VCaP (cell line): Measurements from ENCODE around the gene FMO2.

Source experiments
- H3K27ac ChIP-seq: fragments of 450-650 bp; 2 replicates; pipeline ENCODE4 v1.5.1; 2017
- CTCF ChIP-seq: fragments of 450-650 bp; conservative IDR thresholded peaks from 2 replicates; pipeline ENCODE4 v1.5.1; 2017; ENCODE audit warnings: mild to moderate bottlenecking, moderate library complexity

The FMO2 gene

GRCh38 chr1:171243878-171244277, 58.8 kb downstream of the FMO2 start:
- no peak for TF ChIP-seq CTCF
- no peak overlapping the region for H3K27ac ChIP-seq

GRCh38 chr1:171245458-171246064, 60.5 kb downstream of the FMO2 start:
- peak; percentile 84 for TF ChIP-seq CTCF
- H3K27ac ChIP-seq: no peak overlapping the region

GRCh38 chr1:171247501-171247900, 62.4 kb downstream of the FMO2 start:
- H3K27ac ChIP-seq: no peak overlapping the region
- no peak for TF ChIP-seq CTCF

GRCh38 chr1:171248302-171248701, 63.2 kb downstream of the FMO2 start, which contains the start of gene FMO1:
TSS of gene FMO1 (plus strand) at chr1:171248494. CDS start at chr1:171258088, 9,594 bp downstream.
- H3K27ac ChIP-seq: no peak within 1 kb of the TSS
- no peak for TF ChIP-seq CTCF

- TF ChIP-seq CTCF: no peak
- H3K27ac ChIP-seq: no peak overlapping the region
Measured at GRCh38 chr1:171248841-171249240, 63.7 kb downstream of the FMO2 start.

GRCh38 chr1:171250263-171250662, 65.2 kb downstream of the FMO2 start:
- no peak for TF ChIP-seq CTCF
- H3K27ac ChIP-seq: no peak overlapping the region

- TF ChIP-seq CTCF: peak; percentile 73
Measured at GRCh38 chr1:171251042-171251951, 66.2 kb downstream of the FMO2 start.

More at GRCh38 chr1:171251042-171251951, 66.2 kb downstream of the FMO2 start:
- peak overlapping the region; percentile 21; the same call in 1 of the 2 replicates for H3K27ac ChIP-seq
